HCT116 (cell line): ENCODE data around the gene SPEN.

Source experiments
- CTCF ChIP-seq, 3 experiments: fragments of 200-600 bp in 1 of 3; sonication (generic) in 1 of 3; IDR thresholded peaks in 2 of 3; conservative IDR thresholded peaks in 1 of 3; 2 replicates each; pipeline ENCODE4 v1.5.1; 2012 to 2017; ENCODE audit warnings: low read depth in 2 of 3, low read length in 2 of 3, antibody characterized with exemption in 1 of 3, borderline replicate concordance in 1 of 3, control low read depth in 1 of 3, mild to moderate bottlenecking in 1 of 3, mixed read lengths in 1 of 3, mixed run types in 1 of 3, moderate library complexity in 1 of 3; ENCODE audit not compliant: insufficient read depth in 1 of 3
- FOSL1 ChIP-seq: IDR thresholded peaks from 2 replicates; pipeline ENCODE4 v1.6.1; 2012; ENCODE audit warnings: low read depth
- MAX ChIP-seq: IDR thresholded peaks from 2 replicates; pipeline ENCODE4 v1.6.1; 2012
- POLR2AphosphoS5 ChIP-seq: IDR thresholded peaks from 2 replicates; pipeline ENCODE4 v1.6.1; 2011; ENCODE audit warnings: mild to moderate bottlenecking, low read depth, low read length, moderate library complexity
- RAD21 ChIP-seq: IDR thresholded peaks from 2 replicates; pipeline ENCODE4 v1.6.1; 2012; ENCODE audit warnings: low read depth, mild to moderate bottlenecking
- ZFX ChIP-seq: fragments of 450-650 bp; IDR thresholded peaks from 2 replicates; pipeline ENCODE4 v1.6.1; 2017

GRCh38 chr1:15916916-15917315, 69.4 kb downstream of the SPEN start:
- TF ChIP-seq CTCF (IDR thresholded peaks at IDR 0.05 in 2 of 3, conservative IDR thresholded peaks at IDR 0.05 in 1 of 3; ENCODE audit: borderline replicate concordance in 1 of 3, insufficient read depth in 1 of 3, low read depth in 2 of 3, low read length in 2 of 3) (no peak), ZFX (no peak), RAD21 (no peak), POLR2AphosphoS5 (no peak), FOSL1 (no peak), MAX (no peak)
